DND-41 (cell line): Measurements from ENCODE around the gene YARS1.

Experiments used
- ATAC-seq: fragments of 200-7000 bp; cut with Tn5 transposase; 3 replicates; pipeline ENCODE4 v1.9.1; 2021; ENCODE audit warnings: low read depth; ENCODE audit not compliant: insufficient read depth
- DNase-seq: peaks from one replicate; pipeline ENCODE4 v3.0.0-alpha.2; 2020
- H2AFZ ChIP-seq: 2 replicates; pipeline ENCODE4 v1.6.0; 2012; ENCODE audit warnings: low read depth, low read length
- H3K27ac ChIP-seq: 2 replicates; pipeline ENCODE4 v1.5.1; 2012; ENCODE audit warnings: low read length, inconsistent platforms
- H3K27me3 ChIP-seq: fragments of 200-600 bp; sonication (generic); 2 replicates; pipeline ENCODE4 v1.6.0; 2012; ENCODE audit warnings: low read length, mild to moderate bottlenecking, inconsistent platforms; ENCODE audit not compliant: insufficient read depth, poor library complexity
- H3K36me3 ChIP-seq: 2 replicates; pipeline ENCODE4 v1.5.1; 2012; ENCODE audit warnings: low read length, inconsistent platforms; ENCODE audit not compliant: insufficient read depth
- H3K4me1 ChIP-seq: 2 replicates; pipeline ENCODE4 v1.5.1; 2012; ENCODE audit warnings: mild to moderate bottlenecking, low read length; ENCODE audit not compliant: insufficient read depth
- H3K4me2 ChIP-seq: 2 replicates; pipeline ENCODE4 v1.6.0; 2012; ENCODE audit warnings: mild to moderate bottlenecking, moderate library complexity, low read length, inconsistent platforms; ENCODE audit not compliant: insufficient read depth
- H3K4me3 ChIP-seq, 2 experiments: fragments of 200-600 bp in 1 of 2; shearing (Covaris generic) in 1 of 2; 2 replicates each; pipeline ENCODE4 v1.5.1; 2012 to 2016; ENCODE audit warnings: inconsistent platforms in 2 of 2, low read length in 2 of 2, mild to moderate bottlenecking in 2 of 2, low read depth in 1 of 2, moderate library complexity in 1 of 2
- H3K79me2 ChIP-seq: 2 replicates; pipeline ENCODE4 v1.6.0; 2012; ENCODE audit warnings: low read length, inconsistent platforms; ENCODE audit not compliant: insufficient read depth
- H3K9ac ChIP-seq: 2 replicates; pipeline ENCODE4 v1.6.0; 2012; ENCODE audit warnings: low read depth, mild to moderate bottlenecking, inconsistent platforms, low read length, moderate library complexity
- H3K9me3 ChIP-seq: 2 replicates; pipeline ENCODE4 v1.5.1; 2012; ENCODE audit warnings: low read length, moderate library complexity, mild to moderate bottlenecking, inconsistent platforms; ENCODE audit not compliant: insufficient read depth, severe bottlenecking
- H4K20me1 ChIP-seq: 2 replicates; pipeline ENCODE4 v1.6.0; 2012; ENCODE audit warnings: low read length; ENCODE audit not compliant: insufficient read depth
- EZH2 ChIP-seq: IDR thresholded peaks from 3 replicates; pipeline ENCODE4 v1.6.1; 2012; ENCODE audit warnings: borderline replicate concordance, low read depth, mild to moderate bottlenecking, moderate library complexity, low read length, inconsistent platforms; ENCODE audit not compliant: severe bottlenecking
- TF ChIP-seq, protein P1 (sequence below): IDR thresholded peaks from 2 replicates; pipeline ENCODE4 v1.5.1; 2012; ENCODE audit warnings: borderline replicate concordance, low read length, moderate library complexity, mild to moderate bottlenecking; ENCODE audit not compliant: poor library complexity, severe bottlenecking; ENCODE audit errors: extremely low read depth

The YARS1 gene

DNA sequence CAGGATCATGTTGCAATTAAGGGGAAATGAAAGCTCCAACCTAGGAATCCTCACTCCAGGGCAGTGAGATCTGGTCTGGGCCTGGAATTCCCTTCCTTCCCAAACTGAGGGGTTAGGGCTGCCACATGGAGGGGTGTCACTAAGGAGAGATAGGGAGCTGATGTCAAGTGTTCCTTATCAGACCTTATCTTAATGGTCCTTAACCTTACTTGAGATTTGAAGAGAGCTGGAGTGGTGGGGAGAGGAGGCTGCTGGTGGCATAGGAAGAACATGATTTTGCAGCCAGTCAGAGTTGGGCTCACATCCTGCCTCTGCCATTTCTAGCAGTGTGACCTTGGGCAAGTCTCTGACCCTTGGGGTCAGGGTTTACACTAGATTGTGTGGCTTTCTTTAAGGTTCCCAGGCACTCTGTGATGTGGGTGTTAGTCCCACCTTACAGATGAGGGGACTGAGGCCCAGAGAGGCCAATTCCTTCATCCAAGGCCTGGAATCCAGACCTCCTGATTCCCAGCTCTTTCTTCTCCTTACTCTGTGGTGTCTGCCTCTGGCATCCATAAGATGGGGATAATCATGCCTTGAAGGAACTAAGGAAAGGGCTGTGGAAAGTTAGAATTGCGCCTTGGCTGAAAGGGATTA lies 58.2 kb downstream of the YARS1 start:
- Histone ChIP-seq H3K79me2 (no peaks in the 10 kb centered on the region), H3K36me3 (no peaks in the 10 kb centered on the region), H3K27ac (no peak overlapping the region), H4K20me1 (peaks cover 2% of the 10 kb centered on the region; the same call in 1 of the 2 replicates), H3K9me3 (no peaks in the 10 kb centered on the region), H3K4me3 (no peak overlapping the region), H3K4me2 (no peak overlapping the region), H2AFZ (no peak overlapping the region), H3K9ac (no peak overlapping the region), H3K4me1 (no peaks in the 10 kb centered on the region), H3K27me3 (peaks cover 4% of the 10 kb centered on the region)
- DNase-seq (no peak), ATAC-seq (no peak)
- TF ChIP-seq, protein P1, sequence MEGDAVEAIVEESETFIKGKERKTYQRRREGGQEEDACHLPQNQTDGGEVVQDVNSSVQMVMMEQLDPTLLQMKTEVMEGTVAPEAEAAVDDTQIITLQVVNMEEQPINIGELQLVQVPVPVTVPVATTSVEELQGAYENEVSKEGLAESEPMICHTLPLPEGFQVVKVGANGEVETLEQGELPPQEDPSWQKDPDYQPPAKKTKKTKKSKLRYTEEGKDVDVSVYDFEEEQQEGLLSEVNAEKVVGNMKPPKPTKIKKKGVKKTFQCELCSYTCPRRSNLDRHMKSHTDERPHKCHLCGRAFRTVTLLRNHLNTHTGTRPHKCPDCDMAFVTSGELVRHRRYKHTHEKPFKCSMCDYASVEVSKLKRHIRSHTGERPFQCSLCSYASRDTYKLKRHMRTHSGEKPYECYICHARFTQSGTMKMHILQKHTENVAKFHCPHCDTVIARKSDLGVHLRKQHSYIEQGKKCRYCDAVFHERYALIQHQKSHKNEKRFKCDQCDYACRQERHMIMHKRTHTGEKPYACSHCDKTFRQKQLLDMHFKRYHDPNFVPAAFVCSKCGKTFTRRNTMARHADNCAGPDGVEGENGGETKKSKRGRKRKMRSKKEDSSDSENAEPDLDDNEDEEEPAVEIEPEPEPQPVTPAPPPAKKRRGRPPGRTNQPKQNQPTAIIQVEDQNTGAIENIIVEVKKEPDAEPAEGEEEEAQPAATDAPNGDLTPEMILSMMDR, result no peak
- no peak for TF ChIP-seq EZH2

DNA sequence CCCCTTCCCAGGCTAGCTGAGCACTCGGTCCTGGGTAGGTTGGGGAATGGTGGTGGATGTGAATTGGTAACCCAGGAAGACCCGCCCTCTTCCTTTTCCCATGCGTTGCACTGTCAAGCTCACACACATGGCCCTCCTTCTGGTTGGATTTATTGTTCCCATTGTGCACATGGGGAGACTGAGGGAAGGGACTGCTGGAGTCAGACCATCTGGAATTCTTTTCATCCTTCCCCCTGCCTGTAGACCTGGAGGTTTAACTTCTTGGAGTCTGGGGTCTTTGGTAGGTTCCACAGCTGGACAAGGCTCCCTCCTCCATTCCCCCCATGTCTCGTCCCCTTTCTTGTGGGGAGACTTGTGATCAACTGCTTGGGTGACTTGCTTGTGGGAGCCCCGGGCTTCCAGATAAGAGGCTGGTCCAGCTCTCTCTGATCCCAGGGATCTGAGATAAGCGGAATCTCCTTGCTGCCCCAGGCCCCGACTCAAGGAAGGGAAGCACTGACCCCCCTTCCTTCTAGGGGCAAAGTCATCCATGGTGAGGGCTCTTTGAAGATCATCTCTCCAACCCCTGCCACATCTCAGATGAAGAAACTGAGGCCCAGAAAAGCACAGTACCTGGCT lies 58.9 kb downstream of the YARS1 start:
- H3K27me3 ChIP-seq, result peaks cover 4% of the 10 kb centered on the region
- H3K9me3 ChIP-seq, result no peaks in the 10 kb centered on the region
- H3K27ac ChIP-seq, result no peak overlapping the region
- H3K4me3 ChIP-seq, result no peak overlapping the region
- H4K20me1 ChIP-seq, result peaks cover 2% of the 10 kb centered on the region; the same call in 1 of the 2 replicates
- TF ChIP-seq, protein P1, result no peak
- TF ChIP-seq EZH2, result no peak
- H3K9ac ChIP-seq, result no peak overlapping the region
- H3K79me2 ChIP-seq, result no peaks in the 10 kb centered on the region
- no peaks in the 10 kb centered on the region for H3K36me3 ChIP-seq
- H3K4me1 ChIP-seq, result peaks cover 3% of the 10 kb centered on the region; the same call in 1 of the 2 replicates
- ATAC-seq (no peak), DNase-seq (no peak)
- H3K4me2 ChIP-seq, result no peak overlapping the region
- no peak overlapping the region for H2AFZ ChIP-seq

DNA sequence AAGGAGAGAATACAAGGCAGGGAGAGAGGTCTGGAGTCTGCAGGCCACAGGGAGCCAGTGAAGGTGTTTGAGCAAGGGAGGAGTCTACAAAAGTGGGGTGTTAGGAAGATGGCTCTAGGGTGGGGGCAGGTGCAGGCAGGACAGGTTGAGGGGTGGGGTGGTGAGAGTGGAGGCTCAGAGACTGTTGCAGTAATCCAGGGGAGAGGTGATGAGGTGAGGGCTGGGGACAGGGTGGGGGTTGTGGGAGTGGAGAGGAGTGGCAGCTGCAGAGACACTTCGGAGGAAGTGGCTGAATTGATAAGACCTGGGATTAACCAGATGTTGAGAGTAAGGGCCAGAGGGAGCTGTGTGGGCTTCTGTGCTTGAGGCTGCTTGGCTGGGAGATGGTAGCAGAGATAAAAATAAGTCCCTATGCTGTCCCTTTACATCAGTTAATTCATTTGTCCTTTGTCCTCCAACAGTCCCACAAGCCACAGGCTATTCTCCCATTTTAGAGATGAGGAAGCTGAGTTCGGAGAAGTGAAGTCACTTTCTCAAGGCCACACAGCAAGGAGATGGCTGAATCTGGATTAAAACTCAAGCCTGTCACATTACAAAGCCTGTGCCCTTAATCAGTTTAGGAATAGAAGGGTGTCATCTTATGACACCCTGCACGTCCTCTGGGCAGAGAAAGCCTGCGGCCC lies 59.8 kb downstream of the YARS1 start:
- ATAC-seq, result no peak
- Histone ChIP-seq H3K9ac (no peak overlapping the region), H3K36me3 (no peaks in the 10 kb centered on the region), H3K27me3 (peaks cover 4% of the 10 kb centered on the region), H2AFZ (no peak overlapping the region), H3K4me2 (no peak overlapping the region), H3K27ac (no peak overlapping the region), H3K9me3 (no peaks in the 10 kb centered on the region), H3K4me3 (no peak overlapping the region), H3K79me2 (no peaks in the 10 kb centered on the region), H4K20me1 (peaks cover 2% of the 10 kb centered on the region; the same call in 1 of the 2 replicates), H3K4me1 (peaks cover 3% of the 10 kb centered on the region; the same call in 1 of the 2 replicates)
- no peak for TF ChIP-seq EZH2
- no peak for DNase-seq

DNA sequence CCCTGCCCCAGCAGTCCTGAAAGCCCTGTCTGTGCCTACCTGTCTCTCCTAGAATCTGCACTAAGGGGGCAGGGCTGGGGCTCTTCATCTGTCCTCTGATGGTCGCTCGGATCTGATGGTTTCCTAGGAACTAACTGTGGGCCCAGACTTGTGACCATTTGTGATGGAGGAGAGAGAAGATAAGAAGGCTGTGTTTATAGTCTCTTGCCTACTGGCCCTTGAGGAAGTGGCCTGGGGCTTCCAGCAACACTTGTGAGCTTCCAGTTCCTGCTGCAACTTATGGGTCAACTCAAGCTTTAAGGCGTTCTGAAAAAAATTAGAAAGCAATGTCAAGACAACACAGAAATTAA lies 61.4 kb downstream of the YARS1 start:
- no peak overlapping the region for H3K4me3 ChIP-seq
- H3K36me3 ChIP-seq, result no peaks in the 10 kb centered on the region
- no peak for TF ChIP-seq EZH2
- TF ChIP-seq, protein P1, result no peak
- no peak overlapping the region for H3K4me2 ChIP-seq
- H4K20me1 ChIP-seq, result peaks cover 2% of the 10 kb centered on the region; the same call in 1 of the 2 replicates
- H3K27me3 ChIP-seq, result peaks cover 4% of the 10 kb centered on the region
- H3K4me1 ChIP-seq, result peaks cover 3% of the 10 kb centered on the region; the same call in 1 of the 2 replicates
- no peak overlapping the region for H3K27ac ChIP-seq
- H3K9me3 ChIP-seq, result no peaks in the 10 kb centered on the region
- DNase-seq, result no peak
- H2AFZ ChIP-seq, result no peak overlapping the region
- no peaks in the 10 kb centered on the region for H3K79me2 ChIP-seq
- H3K9ac ChIP-seq, result no peak overlapping the region
- no peak for ATAC-seq
